DND-41 (cell line): ENCODE data around the gene FOXD3.

ENCODE experiments used
- EZH2 ChIP-seq: IDR thresholded peaks from 3 replicates; pipeline ENCODE4 v1.6.1; 2012; ENCODE audit warnings: borderline replicate concordance, low read depth, mild to moderate bottlenecking, moderate library complexity, low read length, inconsistent platforms; ENCODE audit not compliant: severe bottlenecking
- TF ChIP-seq, protein P1 (sequence below): IDR thresholded peaks from 2 replicates; pipeline ENCODE4 v1.5.1; 2012; ENCODE audit warnings: borderline replicate concordance, low read length, moderate library complexity, mild to moderate bottlenecking; ENCODE audit not compliant: poor library complexity, severe bottlenecking; ENCODE audit errors: extremely low read depth

- TF ChIP-seq, protein P1, sequence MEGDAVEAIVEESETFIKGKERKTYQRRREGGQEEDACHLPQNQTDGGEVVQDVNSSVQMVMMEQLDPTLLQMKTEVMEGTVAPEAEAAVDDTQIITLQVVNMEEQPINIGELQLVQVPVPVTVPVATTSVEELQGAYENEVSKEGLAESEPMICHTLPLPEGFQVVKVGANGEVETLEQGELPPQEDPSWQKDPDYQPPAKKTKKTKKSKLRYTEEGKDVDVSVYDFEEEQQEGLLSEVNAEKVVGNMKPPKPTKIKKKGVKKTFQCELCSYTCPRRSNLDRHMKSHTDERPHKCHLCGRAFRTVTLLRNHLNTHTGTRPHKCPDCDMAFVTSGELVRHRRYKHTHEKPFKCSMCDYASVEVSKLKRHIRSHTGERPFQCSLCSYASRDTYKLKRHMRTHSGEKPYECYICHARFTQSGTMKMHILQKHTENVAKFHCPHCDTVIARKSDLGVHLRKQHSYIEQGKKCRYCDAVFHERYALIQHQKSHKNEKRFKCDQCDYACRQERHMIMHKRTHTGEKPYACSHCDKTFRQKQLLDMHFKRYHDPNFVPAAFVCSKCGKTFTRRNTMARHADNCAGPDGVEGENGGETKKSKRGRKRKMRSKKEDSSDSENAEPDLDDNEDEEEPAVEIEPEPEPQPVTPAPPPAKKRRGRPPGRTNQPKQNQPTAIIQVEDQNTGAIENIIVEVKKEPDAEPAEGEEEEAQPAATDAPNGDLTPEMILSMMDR = no peak
- no peak for TF ChIP-seq EZH2
Measured at GRCh38 chr1:63363014-63363413, 40.6 kb downstream of the FOXD3 start.
